ENCODE measurements around the gene DNAJC5. TPM values are rescaled to one million over a fixed set of nuclear protein-coding genes. Genes with fewer than 3 reads are reported as not detected.
"Not testable (repeated sequence)": the region's sequence is repeated elsewhere in the genome, so short reads cannot be mapped to it uniquely, and the experiment has no call there.

DNAJC5 gene
- total RNA-seq, 2 donors from 2014 or later, result 58.9 to 63.9 TPM

DNA sequence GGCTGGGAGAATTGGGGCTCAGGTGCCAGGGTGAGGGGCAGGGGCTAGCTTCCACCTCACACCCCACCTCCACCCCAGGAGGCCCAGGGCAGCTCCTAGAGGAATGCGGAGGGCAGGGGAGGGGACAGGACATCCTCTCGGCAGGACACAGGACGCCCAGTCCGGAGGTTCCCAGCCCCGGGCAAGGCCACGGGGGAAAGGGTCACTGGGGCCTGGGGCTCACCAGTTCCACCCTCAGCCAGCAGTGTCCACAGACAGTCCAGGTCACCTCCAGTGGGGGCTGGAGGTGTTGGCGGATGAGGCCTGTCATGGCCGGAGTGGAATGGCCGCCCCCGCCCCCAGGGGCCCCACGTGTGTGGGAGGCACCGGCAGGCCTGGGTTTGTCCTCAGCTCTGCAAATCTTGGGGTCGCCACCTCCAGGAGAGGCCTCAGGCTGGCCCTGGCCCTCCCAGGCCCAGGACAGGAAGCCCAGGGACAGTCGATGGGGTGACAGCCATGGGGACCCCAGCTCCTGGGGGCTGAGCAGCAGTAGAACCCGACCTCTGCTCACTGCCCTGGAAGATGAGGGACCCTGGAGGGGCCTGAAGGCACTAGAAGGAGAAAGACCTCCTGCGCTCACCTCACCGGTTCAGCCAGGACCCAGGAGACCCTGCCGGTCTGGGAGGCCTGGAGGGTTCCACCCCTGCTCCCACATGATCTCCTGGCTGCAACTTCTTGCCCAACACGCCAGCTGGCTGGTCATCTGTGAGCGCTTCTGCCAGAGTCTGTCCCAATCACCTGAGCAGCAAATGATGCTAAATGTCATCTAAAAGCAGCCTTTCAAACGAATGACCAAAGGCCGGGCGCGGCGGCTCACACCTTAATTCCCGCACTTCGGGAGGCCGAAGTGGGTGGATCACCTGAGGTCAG is 46.7 kb upstream of the DNAJC5 start:
- Histone ChIP-seq H3K9me3 (no peaks in the 10 kb centered on the region), H3K27me3 (peaks cover 14% of the 10 kb centered on the region), H3K27ac (no peak overlapping the region), H3K9ac (ENCODE audit: low read depth in 2 of 2, low read length in 2 of 2) (no peak overlapping the region), H3K4me3 (no peak overlapping the region), H3K4me1 (no peaks in the 10 kb centered on the region), H3K36me3 (no peaks in the 10 kb centered on the region)
- no peak for DNase-seq
- TF ChIP-seq CTCF (IDR thresholded peaks at IDR 0.05), result no peak
- intact Hi-C loops (cut with DNase I), result no loop called here

DNA sequence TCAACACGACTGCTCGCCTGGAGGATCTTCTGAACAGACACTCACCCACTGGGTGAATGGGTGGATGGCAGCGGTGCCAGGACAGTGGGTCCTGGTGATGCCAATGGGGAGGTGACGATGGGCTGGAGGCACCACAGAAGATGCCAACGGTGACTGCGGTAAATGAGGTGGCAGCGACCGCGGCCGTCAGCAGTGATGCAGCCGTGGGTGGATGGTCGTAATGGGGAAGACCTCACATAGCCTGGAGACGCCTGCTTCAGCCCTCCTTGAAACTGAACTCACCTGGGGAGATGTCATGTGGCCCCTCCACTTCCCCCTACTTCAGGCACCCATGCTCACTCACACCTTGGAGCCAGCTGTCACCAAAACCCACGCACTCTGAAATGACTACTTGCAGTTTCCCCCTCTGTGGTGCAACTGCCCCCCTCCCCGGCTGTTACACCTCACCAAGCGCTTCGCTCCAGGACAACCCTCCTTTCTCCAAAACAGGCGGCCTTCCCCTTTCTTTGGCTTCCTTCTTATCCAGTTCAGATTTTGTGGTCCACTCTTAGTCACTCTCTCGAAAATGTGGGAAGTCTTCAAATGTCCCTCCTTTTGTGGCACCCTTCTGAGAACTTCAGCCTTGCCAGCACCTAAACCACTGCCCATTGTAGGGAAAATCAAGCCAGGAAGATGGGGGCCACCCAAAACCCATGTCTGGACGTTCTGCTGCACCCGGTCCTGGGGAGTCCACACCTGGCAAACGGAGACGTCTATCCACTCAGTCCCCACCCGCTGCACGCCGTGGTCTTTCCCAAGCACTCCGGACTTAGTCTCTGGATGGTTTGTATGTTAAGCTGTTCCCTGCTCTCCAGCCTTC is 44.0 kb upstream of the DNAJC5 start:
- no peak for DNase-seq
- Histone ChIP-seq H3K27ac (no peak overlapping the region), H3K4me1 (peaks cover 8% of the 10 kb centered on the region), H3K36me3 (no peaks in the 10 kb centered on the region), H3K4me3 (no peak overlapping the region), H3K9ac (ENCODE audit: low read depth in 2 of 2, low read length in 2 of 2) (no peak overlapping the region), H3K27me3 (peaks cover 26% of the 10 kb centered on the region), H3K9me3 (no peaks in the 10 kb centered on the region)
- intact Hi-C loops (cut with DNase I), result no loop called here
- TF ChIP-seq CTCF (IDR thresholded peaks at IDR 0.05), result no peak

DNA sequence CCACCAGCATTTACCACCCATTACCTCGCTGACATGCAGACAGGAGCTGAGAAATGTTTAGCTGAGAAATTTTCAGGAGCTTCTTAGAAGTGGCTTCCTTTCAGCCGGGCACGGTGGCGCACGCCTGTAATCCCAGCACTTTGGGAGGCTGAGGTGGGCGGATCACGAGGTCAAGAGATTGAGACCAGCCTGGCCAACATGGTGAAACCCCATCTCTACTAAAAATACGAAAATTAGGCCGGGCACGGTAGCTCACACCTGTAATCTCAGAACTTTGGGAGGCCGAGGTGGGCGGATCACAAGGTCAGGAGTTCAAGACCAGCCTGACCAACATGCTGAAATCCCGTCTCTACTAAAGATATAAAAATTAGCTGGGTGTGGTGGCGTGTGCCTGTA is 43.4 kb upstream of the DNAJC5 start:
- DNase-seq; H3K27ac ChIP-seq; intact Hi-C loops (cut with DNase I); H3K9ac ChIP-seq (ENCODE audit: low read depth in 2 of 2, low read length in 2 of 2); H3K36me3 ChIP-seq; H3K4me3 ChIP-seq; H3K9me3 ChIP-seq; H3K4me1 ChIP-seq: not testable (repeated sequence)
- peaks cover 26% of the 10 kb centered on the region for H3K27me3 ChIP-seq

DNA sequence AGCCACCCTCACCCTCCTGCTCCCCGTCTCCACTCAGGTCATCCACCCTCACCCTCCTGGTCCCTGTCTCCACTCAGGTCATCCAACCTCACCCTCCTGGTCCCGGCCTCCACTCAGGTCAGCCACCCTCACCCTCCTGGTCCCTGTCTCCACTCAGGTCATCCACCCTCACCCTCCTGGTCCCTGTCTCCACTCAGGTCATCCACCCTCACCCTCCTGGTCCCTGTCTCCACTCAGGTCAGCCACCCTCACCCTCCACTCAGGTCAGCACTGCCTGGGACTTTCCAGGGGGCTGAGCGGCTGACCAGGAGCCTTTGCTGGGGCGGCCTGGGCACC is 41.2 kb upstream of the DNAJC5 start:
- Histone ChIP-seq H3K27me3 (peaks cover 26% of the 10 kb centered on the region), H3K9ac (ENCODE audit: low read depth in 2 of 2, low read length in 2 of 2) (peak overlapping the region in 1 of 2 donors; percentile 12)

DNA sequence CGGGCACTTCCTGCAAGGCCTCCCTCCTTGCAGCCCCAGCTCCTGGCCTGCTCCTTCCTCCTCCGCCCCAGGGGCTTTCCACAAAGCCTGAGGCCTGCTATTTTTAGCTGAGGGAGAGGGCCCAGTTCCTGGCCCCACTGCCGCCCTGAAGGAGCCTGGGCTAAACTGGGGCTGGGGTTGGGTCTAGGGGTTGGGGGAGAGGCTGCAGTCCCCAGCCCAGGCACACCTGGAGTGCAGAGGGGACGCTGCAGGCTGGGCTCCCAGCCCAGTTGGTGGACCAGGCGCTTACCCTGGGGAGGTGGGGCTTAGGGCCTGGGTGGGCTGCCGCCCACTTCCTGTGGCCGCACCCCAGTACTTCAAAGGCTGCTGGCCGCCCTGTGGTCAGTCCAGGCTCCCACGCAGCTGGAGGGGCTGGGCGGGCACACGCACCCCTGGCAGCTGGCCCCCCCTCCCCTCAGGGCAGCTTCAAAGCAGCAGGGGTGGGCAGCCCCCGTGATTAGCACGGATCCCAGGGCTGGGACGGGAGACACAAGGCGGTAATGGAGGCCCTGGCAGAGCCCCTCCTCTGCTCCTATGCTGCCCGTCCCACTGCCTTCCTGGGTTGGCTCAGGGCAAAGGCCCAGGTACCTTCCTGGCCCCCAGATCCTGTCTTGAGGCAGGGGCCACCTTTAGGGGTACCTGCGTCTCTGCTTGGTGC is 40.7 kb upstream of the DNAJC5 start:
- peak overlapping the region in 1 of 2 donors; percentile 56 for H3K9ac ChIP-seq (ENCODE audit: low read depth in 2 of 2, low read length in 2 of 2)
- H3K4me3 ChIP-seq, result no peak overlapping the region
- intact Hi-C loops (cut with DNase I), result no loop called here
- no peaks in the 10 kb centered on the region for H3K9me3 ChIP-seq
- H3K4me1 ChIP-seq, result peaks cover 8% of the 10 kb centered on the region
- H3K27me3 ChIP-seq, result peaks cover 26% of the 10 kb centered on the region
- H3K27ac ChIP-seq, result peak overlapping the region; percentile 47
- peak; percentile 23 for DNase-seq
- no peaks in the 10 kb centered on the region for H3K36me3 ChIP-seq
- no peak for TF ChIP-seq CTCF (IDR thresholded peaks at IDR 0.05)

More for the DNA sequence above, 41.2 kb upstream of the DNAJC5 start:
- DNase-seq; H3K4me3 ChIP-seq; H3K4me1 ChIP-seq; H3K36me3 ChIP-seq; H3K27ac ChIP-seq; H3K9me3 ChIP-seq; intact Hi-C loops (cut with DNase I): not testable (repeated sequence)

GRCh38 chr20:63854766-63855362 is 40.1 kb upstream of the DNAJC5 start:
- H3K4me3 ChIP-seq, result no peak overlapping the region
- peaks cover 26% of the 10 kb centered on the region for H3K27me3 ChIP-seq
- no peaks in the 10 kb centered on the region for H3K36me3 ChIP-seq
- intact Hi-C loops (cut with DNase I), result no loop called here
- no peak for DNase-seq
- peaks cover 8% of the 10 kb centered on the region for H3K4me1 ChIP-seq
- peak overlapping the region in 1 of 2 donors; percentile 56 for H3K9ac ChIP-seq (ENCODE audit: low read depth in 2 of 2, low read length in 2 of 2)
- H3K27ac ChIP-seq, result peak overlapping the region; percentile 47
- TF ChIP-seq CTCF (IDR thresholded peaks at IDR 0.05), result no peak
- H3K9me3 ChIP-seq, result no peaks in the 10 kb centered on the region

Data from colonic mucosa (tissue), 4 donors.